Measurements from ENCODE around the gene PDE3A. TPM values are rescaled to one million over a fixed set of nuclear protein-coding genes. Genes with fewer than 3 reads are reported as not detected.

Gene PDE3A
- total and polyA plus RNA-seq, 3 donors from 2014 or later = 1.6 to 4.8 (median 2.7) TPM

DNA sequence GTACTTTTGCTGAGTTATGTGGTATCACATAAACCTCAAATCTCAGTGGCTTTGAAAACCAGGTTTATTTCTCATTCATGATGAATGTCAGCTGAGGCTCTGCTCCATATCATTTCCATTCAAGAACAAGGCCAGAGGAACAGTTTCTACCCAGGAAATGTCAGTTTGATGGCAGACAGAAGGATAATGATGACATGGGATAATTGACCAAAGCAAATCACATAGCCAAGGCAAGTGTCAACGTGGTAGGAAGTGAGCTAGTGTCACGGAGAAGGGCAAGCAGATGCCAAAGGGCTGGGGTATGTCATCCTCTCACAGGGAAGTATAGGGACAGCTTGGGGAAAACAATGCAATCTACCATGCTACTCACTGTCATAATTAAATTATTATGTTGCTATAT, 12.3 kb upstream of the PDE3A start:
- TF ChIP-seq, protein P1, sequence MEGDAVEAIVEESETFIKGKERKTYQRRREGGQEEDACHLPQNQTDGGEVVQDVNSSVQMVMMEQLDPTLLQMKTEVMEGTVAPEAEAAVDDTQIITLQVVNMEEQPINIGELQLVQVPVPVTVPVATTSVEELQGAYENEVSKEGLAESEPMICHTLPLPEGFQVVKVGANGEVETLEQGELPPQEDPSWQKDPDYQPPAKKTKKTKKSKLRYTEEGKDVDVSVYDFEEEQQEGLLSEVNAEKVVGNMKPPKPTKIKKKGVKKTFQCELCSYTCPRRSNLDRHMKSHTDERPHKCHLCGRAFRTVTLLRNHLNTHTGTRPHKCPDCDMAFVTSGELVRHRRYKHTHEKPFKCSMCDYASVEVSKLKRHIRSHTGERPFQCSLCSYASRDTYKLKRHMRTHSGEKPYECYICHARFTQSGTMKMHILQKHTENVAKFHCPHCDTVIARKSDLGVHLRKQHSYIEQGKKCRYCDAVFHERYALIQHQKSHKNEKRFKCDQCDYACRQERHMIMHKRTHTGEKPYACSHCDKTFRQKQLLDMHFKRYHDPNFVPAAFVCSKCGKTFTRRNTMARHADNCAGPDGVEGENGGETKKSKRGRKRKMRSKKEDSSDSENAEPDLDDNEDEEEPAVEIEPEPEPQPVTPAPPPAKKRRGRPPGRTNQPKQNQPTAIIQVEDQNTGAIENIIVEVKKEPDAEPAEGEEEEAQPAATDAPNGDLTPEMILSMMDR (IDR thresholded peaks at IDR 0.05) = no peak
- TF ChIP-seq POLR2A (IDR thresholded peaks at IDR 0.05) = no peak
- no peak overlapping the region for H3K27ac ChIP-seq
- H3K4me3 ChIP-seq = no peak overlapping the region
- H3K27me3 ChIP-seq = no peaks in the 10 kb centered on the region
- H3K36me3 ChIP-seq (ENCODE audit: low read depth, missing control alignments) = no peaks in the 10 kb centered on the region
- no peak for DNase-seq
- no peaks in the 10 kb centered on the region for H3K9me3 ChIP-seq
- intact Hi-C loops (cut with DNase I; ENCODE audit: low total_unique reads) = no loop called here
- 65 to 73% methylated on average over 2 of the region's 2 CpGs for WGBS, 2 donors
- H3K4me1 ChIP-seq = no peaks in the 10 kb centered on the region

DNA sequence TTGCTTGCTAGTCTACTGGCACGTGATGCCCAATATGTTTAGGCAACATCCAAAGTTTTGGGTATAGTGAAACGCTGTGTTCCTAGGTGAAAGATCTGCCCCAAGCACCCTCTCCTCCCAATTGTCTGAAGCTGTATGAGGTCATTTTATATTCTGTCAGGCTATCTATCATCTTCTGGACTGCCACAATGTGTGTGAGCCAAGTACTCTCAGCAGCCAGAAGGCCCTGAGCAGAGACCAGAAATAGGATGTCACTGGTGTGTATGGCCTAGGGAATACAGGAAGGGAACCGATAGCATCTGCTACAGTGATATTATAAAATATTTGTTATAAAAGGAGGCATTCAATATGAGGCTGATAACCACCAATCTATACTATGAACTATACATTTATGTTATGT, 7.9 kb upstream of the PDE3A start:
- TF ChIP-seq POLR2A (IDR thresholded peaks at IDR 0.05) = no peak
- TF ChIP-seq, protein P1 (IDR thresholded peaks at IDR 0.05) = no peak
- H3K4me3 ChIP-seq = no peak overlapping the region
- H3K9me3 ChIP-seq = no peaks in the 10 kb centered on the region
- H3K36me3 ChIP-seq (ENCODE audit: low read depth, missing control alignments) = no peaks in the 10 kb centered on the region
- intact Hi-C loops (cut with DNase I; ENCODE audit: low total_unique reads) = no loop called here
- no peak for DNase-seq
- H3K27me3 ChIP-seq = no peaks in the 10 kb centered on the region
- H3K4me1 ChIP-seq = no peaks in the 10 kb centered on the region
- no peak overlapping the region for H3K27ac ChIP-seq
- 87 to 93% methylated on average over 3 of the region's 3 CpGs for WGBS, 2 donors

DNA sequence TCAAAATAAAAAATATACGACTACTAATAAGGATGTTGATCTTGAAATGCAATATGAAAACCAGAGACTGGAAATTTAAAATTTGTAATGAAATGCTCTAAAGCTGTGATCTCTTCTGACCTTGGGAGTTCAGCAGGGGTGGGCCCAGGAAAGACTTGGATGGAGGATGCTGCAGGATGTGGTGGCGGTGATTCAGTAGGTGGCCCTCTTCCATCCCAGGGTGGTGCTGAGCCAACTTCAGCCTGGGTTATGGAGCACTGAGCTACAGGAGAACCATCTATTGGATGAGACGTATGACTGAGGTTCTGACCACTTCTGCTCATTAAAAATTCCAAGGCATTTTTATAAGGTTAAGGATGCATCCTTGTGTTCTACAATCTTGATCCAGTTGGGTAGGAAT, 6.9 kb upstream of the PDE3A start:
- Histone ChIP-seq H3K9me3 (no peaks in the 10 kb centered on the region), H3K27ac (no peak overlapping the region), H3K4me1 (no peaks in the 10 kb centered on the region), H3K4me3 (no peak overlapping the region), H3K27me3 (no peaks in the 10 kb centered on the region), H3K36me3 (ENCODE audit: low read depth, missing control alignments) (no peaks in the 10 kb centered on the region)
- TF ChIP-seq POLR2A (IDR thresholded peaks at IDR 0.05) = no peak
- TF ChIP-seq, protein P1 (IDR thresholded peaks at IDR 0.05) = no peak
- DNase-seq = no peak
- WGBS, 2 donors = 95 to 96% methylated on average over 3 of the region's 3 CpGs
- intact Hi-C loops (cut with DNase I; ENCODE audit: low total_unique reads) = no loop called here

DNA sequence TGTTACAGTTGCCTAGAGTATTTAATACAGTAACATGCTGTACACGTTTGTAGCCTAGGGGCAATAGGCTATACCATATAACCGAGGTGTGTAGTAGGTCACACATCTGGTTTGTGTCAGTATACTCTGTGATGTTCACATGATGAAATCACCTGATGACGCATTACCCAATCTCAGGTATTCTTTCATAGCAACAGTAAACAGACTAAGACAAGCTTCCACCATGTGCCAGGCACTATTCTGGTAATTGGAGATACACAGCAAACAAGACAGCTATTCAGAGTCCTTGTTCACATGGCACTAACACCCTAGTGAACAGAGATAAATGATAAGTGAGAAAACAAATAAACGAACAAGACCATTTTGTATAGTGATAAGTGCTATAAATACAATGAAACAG, 3.8 kb upstream of the PDE3A start:
- TF ChIP-seq POLR2A (IDR thresholded peaks at IDR 0.05) = no peak
- TF ChIP-seq, protein P1 (IDR thresholded peaks at IDR 0.05) = no peak
- WGBS, 2 donors = 79 to 81% methylated on average over 4 of the region's 4 CpGs
- intact Hi-C loops (cut with DNase I; ENCODE audit: low total_unique reads) = no loop called here
- Histone ChIP-seq H3K27ac (no peak overlapping the region), H3K9me3 (no peaks in the 10 kb centered on the region), H3K27me3 (no peaks in the 10 kb centered on the region), H3K4me1 (no peaks in the 10 kb centered on the region), H3K4me3 (no peak overlapping the region), H3K36me3 (ENCODE audit: low read depth, missing control alignments) (no peaks in the 10 kb centered on the region)
- no peak for DNase-seq

DNA sequence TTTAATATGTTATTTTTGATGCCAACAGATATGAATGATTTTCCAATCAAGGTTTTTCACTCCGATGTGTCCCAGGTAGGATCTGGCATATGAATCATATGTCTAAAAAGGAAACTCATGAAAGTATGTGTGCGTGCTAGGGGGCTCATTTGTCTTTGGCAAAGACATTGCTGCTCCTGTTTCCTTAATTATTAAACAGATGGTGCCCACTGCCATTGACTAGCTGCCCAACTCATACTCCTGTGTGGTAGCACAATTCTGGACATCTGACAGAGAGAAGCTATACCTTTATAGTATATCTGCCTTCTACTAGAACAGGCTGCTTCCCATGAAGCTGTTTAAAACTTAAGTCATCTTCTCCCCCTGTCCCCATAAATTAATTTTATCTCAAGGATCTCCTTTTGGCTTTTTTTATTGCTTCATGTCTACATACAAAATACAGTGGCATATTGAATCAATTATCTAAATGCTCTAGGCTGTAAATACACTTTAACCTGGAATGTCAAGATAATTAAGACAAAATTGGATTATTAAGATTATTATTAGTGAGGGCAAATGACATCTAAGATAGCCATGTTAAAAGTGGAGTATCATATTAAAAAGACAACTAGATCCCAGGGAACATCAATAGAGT, 1.4 kb upstream of the PDE3A start:
- no peaks in the 10 kb centered on the region for H3K4me1 ChIP-seq
- H3K4me3 ChIP-seq = no peak overlapping the region
- intact Hi-C loops (cut with DNase I; ENCODE audit: low total_unique reads) = no loop called here
- WGBS, 2 donors = 93 to 96% methylated on average over 2 of the region's 2 CpGs
- TF ChIP-seq POLR2A (IDR thresholded peaks at IDR 0.05) = no peak
- TF ChIP-seq, protein P1 (IDR thresholded peaks at IDR 0.05) = no peak
- no peaks in the 10 kb centered on the region for H3K36me3 ChIP-seq (ENCODE audit: low read depth, missing control alignments)
- H3K27me3 ChIP-seq = no peaks in the 10 kb centered on the region
- no peak overlapping the region for H3K27ac ChIP-seq
- no peak for DNase-seq
- no peaks in the 10 kb centered on the region for H3K9me3 ChIP-seq
